ENCODE data around the gene LEP.

LEP gene

GRCh38 chr7:128253701-128254100 lies 12.6 kb downstream of the LEP start:
- DNase-seq: no peak

DNA sequence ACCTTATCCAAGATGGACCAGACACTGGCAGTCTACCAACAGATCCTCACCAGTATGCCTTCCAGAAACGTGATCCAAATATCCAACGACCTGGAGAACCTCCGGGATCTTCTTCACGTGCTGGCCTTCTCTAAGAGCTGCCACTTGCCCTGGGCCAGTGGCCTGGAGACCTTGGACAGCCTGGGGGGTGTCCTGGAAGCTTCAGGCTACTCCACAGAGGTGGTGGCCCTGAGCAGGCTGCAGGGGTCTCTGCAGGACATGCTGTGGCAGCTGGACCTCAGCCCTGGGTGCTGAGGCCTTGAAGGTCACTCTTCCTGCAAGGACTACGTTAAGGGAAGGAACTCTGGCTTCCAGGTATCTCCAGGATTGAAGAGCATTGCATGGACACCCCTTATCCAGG lies 13.4 kb downstream of the LEP start:
- no peak for DNase-seq

DNA sequence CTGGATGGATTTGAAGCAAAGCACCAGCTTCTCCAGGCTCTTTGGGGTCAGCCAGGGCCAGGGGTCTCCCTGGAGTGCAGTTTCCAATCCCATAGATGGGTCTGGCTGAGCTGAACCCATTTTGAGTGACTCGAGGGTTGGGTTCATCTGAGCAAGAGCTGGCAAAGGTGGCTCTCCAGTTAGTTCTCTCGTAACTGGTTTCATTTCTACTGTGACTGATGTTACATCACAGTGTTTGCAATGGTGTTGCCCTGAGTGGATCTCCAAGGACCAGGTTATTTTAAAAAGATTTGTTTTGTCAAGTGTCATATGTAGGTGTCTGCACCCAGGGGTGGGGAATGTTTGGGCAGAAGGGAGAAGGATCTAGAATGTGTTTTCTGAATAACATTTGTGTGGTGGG lies 14.2 kb downstream of the LEP start:
- no peak for DNase-seq

DNA sequence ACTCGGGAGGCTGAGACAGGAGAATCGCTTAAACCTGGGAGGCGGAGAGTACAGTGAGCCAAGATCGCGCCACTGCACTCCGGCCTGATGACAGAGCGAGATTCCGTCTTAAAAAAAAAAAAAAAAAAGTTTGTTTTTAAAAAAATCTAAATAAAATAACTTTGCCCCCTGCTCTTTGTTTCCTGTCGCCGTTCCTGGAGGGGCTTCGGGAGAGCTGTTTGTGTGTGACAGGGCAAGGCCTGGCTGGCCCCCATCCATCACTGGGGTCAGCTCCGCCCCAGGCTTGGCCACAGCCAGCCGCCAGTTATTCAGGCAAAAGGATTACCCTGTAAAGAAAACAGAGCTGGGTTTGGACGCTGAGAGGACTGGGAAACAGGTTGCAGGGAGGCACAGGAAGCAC lies 16.4 kb downstream of the LEP start:
- no peak for DNase-seq

GRCh38 chr7:128259131-128260061 lies 18.3 kb downstream of the LEP start:
- DNase-seq: peak; percentile 61

GRCh38 chr7:128260069-128260795 lies 19.2 kb downstream of the LEP start:
- no peak for DNase-seq

DNA sequence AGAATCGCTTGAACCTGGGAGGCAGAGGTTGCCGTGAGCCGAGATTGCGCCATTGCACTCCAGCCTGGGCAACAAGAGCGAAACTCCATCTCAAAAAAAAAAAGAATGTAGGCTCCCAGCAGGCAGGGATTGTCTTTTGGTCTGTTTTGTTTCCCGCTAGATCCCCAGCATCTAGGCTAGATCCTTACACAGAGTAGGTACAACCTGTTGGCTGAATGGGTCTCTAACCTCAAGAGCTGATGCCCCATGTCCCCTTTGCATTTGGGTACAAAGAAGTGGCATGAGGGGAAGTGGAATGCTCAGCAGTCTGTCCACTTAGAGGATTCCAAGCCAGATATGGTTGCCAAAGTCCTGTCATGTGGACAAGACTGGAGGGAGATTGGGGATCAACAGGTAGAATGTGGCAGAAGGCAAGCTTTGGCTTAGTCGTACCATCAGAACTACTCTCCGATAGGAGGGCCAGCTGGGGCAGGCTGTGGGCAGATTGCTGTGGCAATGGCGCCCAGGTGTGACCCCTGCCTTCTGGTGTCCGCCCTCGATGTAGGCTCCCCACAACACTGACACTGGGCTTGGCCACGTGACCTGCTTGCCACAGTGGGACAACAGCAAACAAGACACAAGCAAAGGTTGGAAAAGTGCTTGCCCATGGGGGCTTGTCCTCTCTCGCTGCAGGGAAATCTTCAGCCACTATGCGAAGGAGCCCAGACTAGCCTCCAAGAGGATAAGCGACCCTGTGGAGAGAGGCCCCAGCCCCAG lies 21.4 kb downstream of the LEP start:
- DNase-seq: no peak

GRCh38 chr7:128263420-128263819 lies 22.3 kb downstream of the LEP start:
- no peak for DNase-seq

DNA sequence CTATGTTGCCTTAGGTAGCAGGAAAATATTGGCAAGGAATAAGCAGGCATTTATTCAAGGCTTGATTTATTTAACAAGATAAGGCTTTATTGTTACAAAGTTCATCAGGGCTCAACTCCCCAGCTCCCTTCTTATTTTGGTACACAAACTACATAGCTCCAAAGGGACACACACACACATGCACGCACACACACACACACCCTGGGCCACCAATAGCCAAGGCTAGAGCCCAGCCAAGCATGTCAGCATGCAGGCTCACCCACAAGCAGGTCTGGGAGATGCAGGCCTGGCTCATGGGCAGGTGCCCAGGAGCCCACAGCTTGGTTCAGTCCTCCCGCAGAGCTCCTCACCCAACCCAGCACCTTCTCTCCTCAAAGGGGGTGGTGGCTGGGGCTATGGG lies 23.4 kb downstream of the LEP start:
- DNase-seq: no peak

- DNase-seq: no peak
These were observed 24.3 kb downstream of the LEP start for GRCh38 chr7:128265156-128265905.

DNA sequence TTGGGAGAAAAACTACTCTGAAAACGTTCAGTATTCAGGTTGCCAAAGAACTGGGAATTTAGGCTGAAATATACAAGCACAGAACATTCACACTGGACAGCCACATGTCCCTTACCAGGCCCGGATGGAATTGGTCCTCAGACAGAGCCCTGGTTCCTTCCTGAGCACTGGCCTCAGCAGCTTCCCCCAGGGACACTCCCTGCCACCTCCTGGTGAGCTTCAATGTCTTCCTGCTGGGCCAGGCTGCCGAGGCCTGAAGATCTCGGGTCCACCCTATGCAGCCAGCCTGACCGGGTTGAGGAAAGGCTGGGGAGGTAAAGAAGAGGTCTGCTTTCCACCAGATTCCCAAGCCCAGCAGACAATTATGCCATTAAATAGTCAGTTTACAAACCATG lies 24.8 kb downstream of the LEP start:
- no peak for DNase-seq

- no peak for DNase-seq
These were observed 25.4 kb downstream of the LEP start for GRCh38 chr7:128266529-128266882.

- no peak for DNase-seq
These were observed 26.0 kb downstream of the LEP start for GRCh38 chr7:128266883-128267594.

GRCh38 chr7:128267595-128267924 lies 26.5 kb downstream of the LEP start:
- DNase-seq: no peak

DNA sequence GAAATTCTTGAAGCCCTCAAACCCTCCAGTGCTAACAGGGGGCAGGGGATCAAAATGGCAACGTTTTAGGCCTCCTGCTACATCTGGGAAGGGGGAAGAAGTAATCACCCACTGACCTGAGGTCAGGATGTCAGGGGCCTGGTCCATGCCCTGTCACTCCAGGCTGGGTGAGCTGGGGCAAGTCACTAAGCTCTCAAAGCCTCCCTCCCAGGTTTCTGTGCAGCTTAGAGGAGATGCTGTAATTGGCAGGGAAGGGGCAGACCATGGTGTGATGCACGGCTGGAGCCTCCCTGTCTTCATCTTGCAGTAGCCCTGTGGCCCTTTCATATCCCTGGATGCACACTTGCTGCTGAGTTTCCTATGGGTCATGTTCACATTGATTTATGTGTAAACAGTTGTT lies 27.2 kb downstream of the LEP start:
- no peak for DNase-seq

GRCh38 chr7:128270826-128271272 lies 29.8 kb downstream of the LEP start:
- DNase-seq: no peak

GRCh38 chr7:128271471-128271941 lies 30.4 kb downstream of the LEP start:
- no peak for DNase-seq

GRCh38 chr7:128271942-128272481 lies 30.9 kb downstream of the LEP start:
- DNase-seq: no peak

DNA sequence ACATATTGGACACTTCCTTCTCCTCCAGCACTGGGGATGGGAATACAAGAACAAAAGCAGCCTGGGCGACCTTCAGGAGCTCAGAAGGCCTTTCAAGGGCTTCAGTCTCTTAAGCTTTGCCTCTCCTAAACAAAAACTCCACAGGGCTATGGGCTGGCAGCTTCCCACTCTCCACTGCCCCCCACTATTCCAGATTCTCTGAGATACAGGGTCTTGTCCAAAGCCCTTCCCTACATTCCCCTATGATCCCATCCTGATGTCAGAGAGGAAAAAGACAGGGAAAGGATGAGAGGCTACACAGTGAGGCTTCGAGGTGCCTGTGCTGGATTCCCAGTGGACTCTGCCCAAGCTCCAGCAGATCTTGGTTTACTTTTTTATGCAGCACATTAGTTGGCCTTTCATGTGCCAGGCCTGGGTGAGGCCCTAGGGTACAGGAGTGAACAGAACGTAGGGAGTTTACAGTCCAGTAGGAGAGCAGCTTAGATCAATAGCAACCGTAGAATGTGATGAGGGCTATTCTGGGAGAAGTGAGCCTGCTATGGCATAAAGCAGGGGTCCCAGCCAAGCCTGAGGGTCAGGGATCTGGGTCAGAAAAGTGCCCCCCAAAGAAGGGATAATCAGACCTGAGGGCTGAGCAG lies 33.3 kb downstream of the LEP start:
- no peak for DNase-seq

- no peak for DNase-seq
These were observed 34.0 kb downstream of the LEP start for GRCh38 chr7:128274884-128275603.

- no peak for DNase-seq
These were observed 34.6 kb downstream of the LEP start for GRCh38 chr7:128275681-128276080.

Measured in hematopoietic multipotent progenitor cell treated with erythropoietin and hydrocortisone succinate and interleukin-3 and kit ligand, for 8 days (in vitro differentiated cells).